BLaER1 (cell line): ENCODE results near the gene MIER1.
A peak's percentile ranks its signal among the peaks of the same experiment; 100 is the strongest.
"Not testable (repeated sequence)": the region's sequence is repeated elsewhere in the genome, so short reads cannot be mapped to it uniquely, and the experiment has no call there.

Experiments
- H3K27ac ChIP-seq: shearing (Covaris generic); formaldehyde crosslinking; 2 replicates; pipeline ENCODE4 v1.8.1; 2022
- H3K27me3 ChIP-seq: shearing (Covaris generic); formaldehyde crosslinking; 2 replicates; pipeline ENCODE4 v1.8.1; 2022
- H3K36me3 ChIP-seq: shearing (Covaris generic); formaldehyde crosslinking; 2 replicates; pipeline ENCODE4 v1.8.1; 2022
- H3K4me1 ChIP-seq: shearing (Covaris generic); formaldehyde crosslinking; 2 replicates; pipeline ENCODE4 v1.8.1; 2022
- H3K4me2 ChIP-seq: shearing (Covaris generic); formaldehyde crosslinking; 2 replicates; pipeline ENCODE4 v1.8.1; 2022
- H3K4me3 ChIP-seq: shearing (Covaris generic); formaldehyde crosslinking; 2 replicates; pipeline ENCODE4 v1.8.1; 2022
- H3K9ac ChIP-seq: shearing (Covaris generic); formaldehyde crosslinking; 2 replicates; pipeline ENCODE4 v1.8.1; 2022
- H3K9me3 ChIP-seq: shearing (Covaris generic); formaldehyde crosslinking; 2 replicates; pipeline ENCODE4 v1.8.1; 2022
- H4K20me1 ChIP-seq: shearing (Covaris generic); formaldehyde crosslinking; 2 replicates; pipeline ENCODE4 v1.8.1; 2022
- Cebpa-rat ChIP-seq: shearing (Covaris generic); IDR thresholded peaks from 2 replicates; pipeline ENCODE4 v1.8.1; 2022

MIER1 gene

DNA sequence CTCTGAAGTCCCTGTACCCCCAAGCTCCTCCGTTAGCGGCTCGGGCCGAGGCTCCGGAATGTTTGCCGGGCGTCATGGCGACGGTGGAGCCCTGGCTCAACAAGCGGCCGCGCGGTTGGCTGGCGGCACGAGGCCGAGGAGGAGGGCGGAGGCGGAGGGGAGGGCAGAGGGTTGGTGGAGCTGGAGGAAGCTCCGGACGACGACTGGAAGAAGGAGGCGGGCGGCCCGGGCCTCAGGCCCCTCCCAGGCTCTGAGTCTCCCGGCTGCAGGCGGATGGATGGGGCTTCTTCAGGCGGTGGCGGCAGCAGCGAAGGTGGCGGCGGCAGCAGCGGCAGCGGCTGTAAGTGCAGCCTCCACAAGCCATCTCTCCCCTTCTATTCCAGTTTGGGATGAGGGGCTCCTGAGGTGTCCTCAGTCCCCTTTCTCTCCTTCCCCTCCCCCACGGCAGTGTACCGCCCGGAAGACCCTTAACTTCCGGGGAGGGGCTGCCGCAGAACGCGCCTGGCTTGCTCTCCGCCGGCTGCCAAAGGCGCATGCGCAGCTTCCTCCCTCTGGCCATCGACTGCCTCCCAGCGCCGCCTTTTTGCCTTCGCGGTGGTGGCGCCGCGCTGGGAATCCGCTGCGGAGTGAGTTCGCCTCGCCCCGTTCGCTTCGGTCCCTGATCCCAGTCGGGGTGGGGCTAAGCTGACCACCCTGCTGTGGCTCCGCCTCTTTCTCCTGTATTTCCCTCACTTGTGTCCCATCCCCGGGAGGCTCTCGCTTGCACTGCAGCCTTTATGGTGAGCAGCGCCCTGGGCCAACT lies at the start of gene MIER1, which contains the start of gene DNAI4:
Gene MIER1, plus strand, starts transcription at position 235 of the 802 bp plus-strand sequence. Its CDS starts 39 bp downstream, at position 274.
Gene DNAI4, minus strand, starts transcription at position 101 of the 802 bp plus-strand sequence. Its CDS starts 25 bp downstream, at position 76.
- peak within 1 kb of the TSS; percentile 85 for H3K9ac ChIP-seq
- peaks cover 53% of the 10 kb centered on the region for H3K4me1 ChIP-seq
- H3K27ac ChIP-seq, result peak within 1 kb of the TSS; percentile 92
- H3K27me3 ChIP-seq, result no peaks in the 10 kb centered on the region
- peak within 1 kb of the TSS; percentile 85 for H3K4me3 ChIP-seq
- H3K4me2 ChIP-seq, result peak within 1 kb of the TSS; percentile 93
- peaks cover 7% of the 10 kb centered on the region for H3K9me3 ChIP-seq
- TF ChIP-seq Cebpa-rat, result no peak
- H3K36me3 ChIP-seq, result peaks cover 6% of the 10 kb centered on the region
- H4K20me1 ChIP-seq, result peaks cover 22% of the 10 kb centered on the region

DNA sequence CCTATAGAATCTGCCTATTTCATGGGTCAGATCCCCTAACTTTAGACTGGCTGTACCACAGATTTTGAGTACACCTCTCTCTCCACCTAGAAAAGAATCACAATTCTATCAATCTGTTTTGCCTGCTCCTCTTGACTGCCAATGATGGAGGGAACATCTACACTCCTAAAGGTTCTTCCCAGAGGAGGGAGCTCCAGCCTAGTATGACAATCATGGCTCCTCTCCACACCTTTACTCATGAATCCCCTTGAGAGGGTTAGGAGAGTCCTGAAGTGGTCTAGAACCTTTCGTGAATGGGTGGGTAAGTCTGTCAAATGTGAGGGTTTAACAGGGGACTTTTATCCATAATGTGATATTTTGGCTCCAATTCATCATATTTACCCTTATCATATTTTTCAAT lies 48.1 kb upstream of the MIER1 start:
- no peaks in the 10 kb centered on the region for H3K27me3 ChIP-seq
- no peak overlapping the region for H3K4me2 ChIP-seq
- no peaks in the 10 kb centered on the region for H3K4me1 ChIP-seq
- no peaks in the 10 kb centered on the region for H4K20me1 ChIP-seq
- H3K4me3 ChIP-seq, result no peak overlapping the region
- no peaks in the 10 kb centered on the region for H3K36me3 ChIP-seq
- no peak for TF ChIP-seq Cebpa-rat
- H3K9ac ChIP-seq, result no peak overlapping the region
- H3K9me3 ChIP-seq, result peaks cover 3% of the 10 kb centered on the region; the same call in 1 of the 2 replicates
- no peak overlapping the region for H3K27ac ChIP-seq

DNA sequence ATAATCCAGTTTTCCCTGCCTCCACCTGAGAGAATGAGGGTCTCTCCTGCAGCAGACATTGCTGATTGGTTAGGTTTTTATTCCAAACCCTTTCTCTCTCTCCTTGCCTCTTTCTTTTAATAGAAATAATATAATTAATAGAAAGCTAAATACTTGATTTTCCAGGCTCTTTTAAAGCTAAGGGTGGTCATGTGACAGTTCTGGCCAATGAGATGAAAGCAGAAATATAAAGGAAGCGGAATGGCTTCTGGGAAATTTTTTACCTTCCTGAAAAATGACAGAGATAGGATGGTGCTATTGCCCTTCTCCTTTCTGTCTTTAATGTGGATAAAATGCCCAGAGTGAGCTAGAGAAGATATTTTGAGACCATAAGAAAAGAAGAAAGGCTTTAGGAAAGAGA lies 35.8 kb upstream of the MIER1 start:
- H3K4me2 ChIP-seq, result no peak overlapping the region
- H3K27me3 ChIP-seq, result no peaks in the 10 kb centered on the region
- H4K20me1 ChIP-seq, result no peaks in the 10 kb centered on the region
- no peaks in the 10 kb centered on the region for H3K36me3 ChIP-seq
- no peak for TF ChIP-seq Cebpa-rat
- no peak overlapping the region for H3K4me3 ChIP-seq
- no peaks in the 10 kb centered on the region for H3K4me1 ChIP-seq
- H3K27ac ChIP-seq, result no peak overlapping the region
- H3K9me3 ChIP-seq, result no peaks in the 10 kb centered on the region
- H3K9ac ChIP-seq, result no peak overlapping the region

DNA sequence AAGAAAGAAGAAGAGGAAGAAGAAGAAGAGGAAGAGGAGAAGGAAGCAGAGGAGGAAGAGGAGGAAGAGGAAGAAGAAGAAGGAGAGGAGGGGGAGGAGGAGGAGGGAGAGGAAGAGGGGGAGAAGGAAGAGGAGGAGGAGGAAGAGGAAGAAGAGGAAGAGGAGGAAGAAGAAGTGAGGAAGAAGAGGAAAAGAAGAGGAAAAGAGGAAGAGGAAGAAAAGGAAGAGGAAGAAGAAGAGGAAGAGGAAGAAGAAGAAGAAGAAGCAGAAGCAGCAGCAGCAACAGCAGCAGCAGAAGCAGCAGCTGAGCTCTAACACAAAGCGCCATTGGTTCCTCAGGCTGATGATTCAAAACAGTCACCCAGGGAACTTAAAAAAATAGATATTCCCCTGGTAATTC lies 34.2 kb upstream of the MIER1 start:
- Histone ChIP-seq H3K27me3 (no peaks in the 10 kb centered on the region), H3K36me3 (no peaks in the 10 kb centered on the region), H3K4me2 (no peak overlapping the region), H3K9me3 (no peaks in the 10 kb centered on the region), H3K4me3 (no peak overlapping the region), H4K20me1 (no peaks in the 10 kb centered on the region), H3K27ac (no peak overlapping the region), H3K9ac (no peak overlapping the region), H3K4me1 (no peaks in the 10 kb centered on the region)
- no peak for TF ChIP-seq Cebpa-rat

DNA sequence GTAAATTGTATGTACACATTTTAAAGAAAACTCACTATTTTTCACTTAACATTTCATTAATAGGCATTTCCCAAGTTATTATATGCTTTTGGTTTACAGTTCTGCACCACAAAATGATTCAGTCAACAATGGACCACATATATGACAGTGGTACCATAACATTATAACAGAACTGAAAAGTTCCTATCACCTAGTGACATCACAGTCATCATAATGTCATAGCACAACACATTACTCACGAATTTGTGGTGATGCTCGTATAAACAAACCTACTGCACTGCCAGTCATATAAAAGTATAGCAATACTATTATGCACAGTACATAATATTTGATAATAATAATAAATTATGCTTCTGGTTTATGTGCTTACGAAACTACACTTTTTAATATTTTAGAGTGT lies 31.1 kb upstream of the MIER1 start:
- Histone ChIP-seq H3K4me2 (no peak overlapping the region), H4K20me1 (no peaks in the 10 kb centered on the region), H3K4me3 (no peak overlapping the region), H3K27ac (no peak overlapping the region), H3K4me1 (no peaks in the 10 kb centered on the region), H3K9ac (no peak overlapping the region), H3K9me3 (no peaks in the 10 kb centered on the region), H3K27me3 (no peaks in the 10 kb centered on the region), H3K36me3 (no peaks in the 10 kb centered on the region)
- no peak for TF ChIP-seq Cebpa-rat

DNA sequence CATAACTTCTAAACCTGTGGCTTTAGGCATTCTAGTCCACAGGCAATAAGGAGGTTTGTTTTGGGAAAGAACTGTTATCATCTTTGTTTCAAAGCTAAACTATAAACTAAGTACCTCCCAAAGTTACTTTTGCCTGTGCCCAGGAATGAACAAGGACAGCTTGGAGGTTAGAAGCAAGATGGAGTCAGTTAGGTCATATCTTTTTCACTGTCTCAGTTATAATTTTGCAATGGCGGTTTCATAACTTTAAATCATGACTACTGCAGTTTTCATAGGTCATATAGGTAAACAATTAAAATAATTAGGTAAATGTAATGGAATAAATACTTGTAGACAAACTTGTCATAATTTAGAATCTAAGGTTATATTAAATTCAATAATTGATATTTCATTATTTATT lies 9.6 kb upstream of the MIER1 start:
- not testable (repeated sequence) for H3K4me3 ChIP-seq, H3K27me3 ChIP-seq, H3K9ac ChIP-seq, H3K4me1 ChIP-seq, H4K20me1 ChIP-seq, H3K27ac ChIP-seq, H3K4me2 ChIP-seq
- peaks cover 28% of the 10 kb centered on the region for H3K9me3 ChIP-seq
- H3K36me3 ChIP-seq, result peaks cover 14% of the 10 kb centered on the region

DNA sequence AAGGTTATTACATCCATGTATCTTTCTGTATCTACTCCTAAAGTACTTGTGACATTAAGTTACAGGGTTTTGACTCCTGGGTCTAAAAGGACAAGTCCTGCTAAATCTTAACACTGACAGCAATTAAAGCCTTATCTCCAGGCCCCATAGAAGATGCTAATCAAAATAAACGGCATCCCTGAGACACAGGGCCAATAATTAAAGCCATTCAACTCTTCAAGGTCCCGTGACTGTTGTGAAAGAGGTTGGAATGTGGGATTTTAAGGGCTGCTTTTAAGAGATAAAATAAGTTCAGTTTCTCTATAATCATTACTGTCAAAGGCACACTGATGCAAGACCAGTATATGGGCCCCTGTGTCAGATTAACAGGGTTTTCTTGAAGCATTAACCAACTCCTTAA lies 8.5 kb upstream of the MIER1 start:
- H3K27ac ChIP-seq, result no peak overlapping the region
- peaks cover 32% of the 10 kb centered on the region for H3K9me3 ChIP-seq
- no peak overlapping the region for H3K9ac ChIP-seq
- no peak for TF ChIP-seq Cebpa-rat
- no peak overlapping the region for H3K4me3 ChIP-seq
- no peaks in the 10 kb centered on the region for H3K27me3 ChIP-seq
- H4K20me1 ChIP-seq, result no peaks in the 10 kb centered on the region
- H3K36me3 ChIP-seq, result peaks cover 17% of the 10 kb centered on the region
- no peak overlapping the region for H3K4me2 ChIP-seq
- peaks cover 12% of the 10 kb centered on the region for H3K4me1 ChIP-seq

DNA sequence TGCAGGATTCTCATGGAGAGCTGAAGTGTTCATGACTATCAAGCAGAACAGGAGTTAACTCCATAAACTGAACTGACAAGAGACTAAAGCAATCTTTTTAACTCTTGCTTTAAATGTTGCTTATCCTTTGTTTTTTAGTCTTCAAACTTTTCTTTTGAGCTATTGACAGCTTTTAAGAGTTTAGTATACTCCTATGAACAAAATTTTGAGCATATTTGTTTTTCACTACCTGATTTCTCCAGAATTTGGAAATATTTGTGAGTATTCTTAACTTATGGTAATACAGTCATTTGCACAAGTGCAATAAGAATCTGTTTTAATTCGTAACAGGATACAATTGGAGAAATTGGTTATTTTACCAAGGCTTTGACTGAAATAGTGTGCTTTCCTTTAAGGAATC lies 7.3 kb upstream of the MIER1 start:
- no peak overlapping the region for H3K27ac ChIP-seq
- H3K9me3 ChIP-seq, result peaks cover 32% of the 10 kb centered on the region
- H4K20me1 ChIP-seq, result no peaks in the 10 kb centered on the region
- H3K36me3 ChIP-seq, result peaks cover 17% of the 10 kb centered on the region
- peaks cover 14% of the 10 kb centered on the region for H3K4me1 ChIP-seq
- H3K4me2 ChIP-seq, result no peak overlapping the region
- TF ChIP-seq Cebpa-rat, result no peak
- H3K9ac ChIP-seq, result no peak overlapping the region
- H3K4me3 ChIP-seq, result no peak overlapping the region
- H3K27me3 ChIP-seq, result no peaks in the 10 kb centered on the region

DNA sequence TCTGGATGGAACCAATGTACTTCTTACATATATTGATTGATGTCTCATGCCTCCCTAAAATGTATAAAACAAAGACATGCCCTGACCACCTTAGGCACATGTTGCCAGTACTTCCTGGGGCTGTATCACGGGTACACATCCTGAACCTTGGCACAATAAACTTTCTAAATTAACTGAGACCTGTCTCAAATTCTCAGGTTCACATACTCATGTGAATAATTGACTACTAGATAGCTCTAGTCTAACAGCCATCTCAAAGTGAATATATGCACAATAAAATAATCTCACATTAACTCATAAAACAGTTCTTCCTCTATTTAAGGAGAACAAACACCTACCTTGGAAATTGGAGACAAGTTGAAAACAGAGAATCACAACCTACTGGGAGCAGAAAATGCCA lies 5.7 kb upstream of the MIER1 start:
- Histone ChIP-seq H3K9ac (no peak overlapping the region), H3K27me3 (no peaks in the 10 kb centered on the region), H3K27ac (no peak overlapping the region), H4K20me1 (no peaks in the 10 kb centered on the region), H3K4me1 (peaks cover 28% of the 10 kb centered on the region), H3K4me3 (no peak overlapping the region), H3K4me2 (no peak overlapping the region), H3K9me3 (peaks cover 32% of the 10 kb centered on the region), H3K36me3 (peaks cover 17% of the 10 kb centered on the region)
- TF ChIP-seq Cebpa-rat, result no peak

DNA sequence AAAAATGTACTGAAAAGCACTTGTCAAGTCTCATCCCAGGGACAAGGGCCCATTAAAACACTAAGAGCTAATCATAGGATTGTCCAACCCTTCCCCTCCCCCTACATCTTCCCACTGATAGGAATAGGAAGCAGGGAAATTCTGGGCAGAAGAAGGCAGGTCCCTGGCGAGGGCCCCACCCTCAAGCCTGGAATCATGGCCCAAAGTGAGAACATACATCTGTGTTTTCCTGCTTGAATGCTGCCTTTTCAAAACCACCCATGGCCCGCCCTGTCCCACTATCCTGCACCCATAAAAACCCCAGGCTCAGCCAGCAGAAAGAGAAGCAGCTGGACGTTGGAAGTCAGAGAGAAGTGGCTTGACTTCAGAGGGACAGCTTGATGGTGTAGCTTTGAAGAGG lies 5.0 kb upstream of the MIER1 start:
- Histone ChIP-seq H3K4me1 (peaks cover 30% of the 10 kb centered on the region), H4K20me1 (no peaks in the 10 kb centered on the region)
- no peak for TF ChIP-seq Cebpa-rat

More for the DNA sequence above, 5.0 kb upstream of the MIER1 start:
- Histone ChIP-seq H3K9me3 (peaks cover 32% of the 10 kb centered on the region), H3K9ac (no peak overlapping the region), H3K4me2 (no peak overlapping the region; the same call in 1 of the 2 replicates), H3K27ac (no peak overlapping the region), H3K36me3 (peaks cover 17% of the 10 kb centered on the region), H3K4me3 (no peak overlapping the region), H3K27me3 (no peaks in the 10 kb centered on the region)
